Mesendoderm (in vitro differentiated cells): ENCODE data around the gene IRF7.
"Not testable (repeated sequence)": the region's sequence is repeated elsewhere in the genome, so short reads cannot be mapped to it uniquely, and the experiment has no call there.

ENCODE experiments used
- DNase-seq: peaks from one replicate; pipeline ENCODE4 v3.0.0; 2013
- H2AK5ac ChIP-seq: 2 replicates; pipeline ENCODE4 v1.6.1; 2013; ENCODE audit warnings: low read length, inconsistent platforms
- H2BK120ac ChIP-seq: 2 replicates; pipeline ENCODE4 v1.6.1; 2013; ENCODE audit warnings: low read depth, mild to moderate bottlenecking, low read length, moderate library complexity, mixed read lengths
- H2BK15ac ChIP-seq: replicated peaks from 2 replicates; pipeline ENCODE4 v1.6.1; 2013; ENCODE audit warnings: low read depth, mild to moderate bottlenecking, moderate library complexity
- H2BK5ac ChIP-seq: 2 replicates; pipeline ENCODE4 v1.6.1; 2013; ENCODE audit warnings: low read length, inconsistent platforms
- H3K18ac ChIP-seq: 2 replicates; pipeline ENCODE4 v1.6.1; 2013; ENCODE audit warnings: mild to moderate bottlenecking, low read length, mixed read lengths
- H3K23ac ChIP-seq: one replicate; pipeline ENCODE4 v1.6.1; 2013; ENCODE audit warnings: low read length
- H3K27ac ChIP-seq: 2 replicates; pipeline ENCODE4 v1.5.1; 2013; ENCODE audit warnings: low read depth, mild to moderate bottlenecking, inconsistent platforms, low read length, moderate library complexity
- H3K27me3 ChIP-seq: 2 replicates; pipeline ENCODE4 v1.6.1; 2013; ENCODE audit warnings: low read length, control low read depth, mild to moderate bottlenecking, inconsistent platforms; ENCODE audit not compliant: insufficient read depth, poor library complexity
- H3K36me3 ChIP-seq: 2 replicates; pipeline ENCODE4 v1.6.1; 2013; ENCODE audit warnings: low read length, inconsistent platforms; ENCODE audit not compliant: control insufficient read depth, insufficient read depth
- H3K4ac ChIP-seq: one replicate; pipeline ENCODE4 v1.6.1; 2013; ENCODE audit warnings: low read depth, mild to moderate bottlenecking, low read length, moderate library complexity
- H3K4me1 ChIP-seq: 2 replicates; pipeline ENCODE4 v1.6.1; 2013; ENCODE audit warnings: low read depth, low read length, inconsistent platforms; ENCODE audit not compliant: control insufficient read depth
- H3K4me2 ChIP-seq: 2 replicates; pipeline ENCODE4 v1.6.1; 2013; ENCODE audit warnings: low read length
- H3K4me3 ChIP-seq: 2 replicates; pipeline ENCODE4 v1.5.1; 2013; ENCODE audit warnings: mild to moderate bottlenecking, low read length
- H3K56ac ChIP-seq: one replicate; pipeline ENCODE4 v1.6.1; 2013; ENCODE audit warnings: low read length
- H3K79me1 ChIP-seq: 2 replicates; pipeline ENCODE4 v1.6.1; 2013; ENCODE audit warnings: low read length, inconsistent platforms
- H3K79me2 ChIP-seq: 2 replicates; pipeline ENCODE4 v1.6.1; 2013; ENCODE audit warnings: mild to moderate bottlenecking, low read length; ENCODE audit not compliant: control insufficient read depth, insufficient read depth
- H3K9ac ChIP-seq: 2 replicates; pipeline ENCODE4 v1.6.1; 2013; ENCODE audit warnings: low read length, inconsistent platforms
- H4K5ac ChIP-seq: one replicate; pipeline ENCODE4 v1.6.1; 2013; ENCODE audit warnings: low read length
- H4K8ac ChIP-seq: one replicate; pipeline ENCODE4 v1.6.1; 2013; ENCODE audit warnings: low read depth, mild to moderate bottlenecking, control low read depth, low read length, moderate library complexity
- WGBS: extraction: QIAGEN DNeasy Blood & Tissue Kit; methylation state at CpG from one replicate; pipeline ENCODE4 v1.1.7; 2013; ENCODE audit warnings: low lambda C conversion rate, missing lambda C conversion rate; ENCODE audit not compliant: insufficient coverage; ENCODE audit errors: extremely low coverage; 5-methylcytosine and 5-hydroxymethylcytosine counted together

The IRF7 gene

DNA sequence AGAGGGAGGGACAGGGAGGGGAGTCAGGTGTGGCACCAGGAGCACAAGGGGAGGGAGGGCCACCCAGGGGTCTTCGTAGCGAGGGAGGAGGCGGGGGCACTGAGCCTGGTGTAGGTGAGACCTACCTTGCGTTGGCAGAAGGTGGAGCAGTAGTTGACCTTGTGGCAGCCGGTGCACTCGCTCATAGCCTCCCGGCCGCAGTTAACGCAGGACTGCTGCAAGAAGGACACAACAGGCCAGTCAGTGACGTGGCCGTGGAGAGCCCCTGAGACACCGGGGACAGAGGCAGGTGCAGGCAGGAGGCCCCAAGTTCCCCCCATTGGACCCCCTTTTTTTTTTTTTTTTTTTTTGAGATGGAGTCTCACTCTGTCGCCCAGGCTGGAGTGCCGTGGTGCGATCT lies 38.1 kb upstream of the IRF7 start:
- Histone ChIP-seq H3K56ac (no peak overlapping the region), H3K18ac (no peak overlapping the region), H3K27ac (no peak overlapping the region), H3K79me2 (no peaks in the 10 kb centered on the region), H2BK120ac (no peak overlapping the region), H3K36me3 (no peaks in the 10 kb centered on the region), H3K4ac (no peak overlapping the region), H3K4me2 (no peak overlapping the region), H3K9ac (no peak overlapping the region), H3K27me3 (no peaks in the 10 kb centered on the region), H3K4me1 (no peaks in the 10 kb centered on the region), H3K79me1 (no peaks in the 10 kb centered on the region), H2AK5ac (no peak overlapping the region), H3K23ac (no peak overlapping the region), H4K5ac (no peak overlapping the region), H3K4me3 (no peak overlapping the region), H2BK5ac (no peak overlapping the region), H2BK15ac (no peak overlapping the region), H4K8ac (no peak overlapping the region)
- no CpG with 5 or more reads among the region's 15 CpGs for WGBS
- DNase-seq: no peak

DNA sequence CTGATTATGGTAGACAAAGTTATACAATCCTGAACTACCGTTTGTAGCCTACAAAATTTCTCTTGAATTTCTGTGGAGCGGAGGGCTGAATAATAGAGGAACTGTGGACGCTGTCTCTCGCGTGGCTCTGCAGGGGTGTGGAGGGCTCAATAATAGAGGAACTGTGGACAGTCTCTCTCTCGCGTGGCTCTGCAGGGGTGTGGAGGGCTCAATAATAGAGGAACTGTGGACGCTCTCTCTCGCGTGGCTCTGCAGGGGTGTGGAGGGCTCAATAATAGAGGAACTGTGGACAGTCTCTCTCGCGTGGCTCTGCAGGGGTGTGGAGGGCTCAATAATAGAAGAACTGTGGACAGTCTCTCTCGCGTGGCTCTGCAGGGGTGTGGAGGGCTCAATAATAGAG lies 37.4 kb upstream of the IRF7 start:
- DNase-seq, H3K27me3 ChIP-seq, H3K56ac ChIP-seq, H3K79me1 ChIP-seq, H3K4ac ChIP-seq, H4K8ac ChIP-seq, H3K4me3 ChIP-seq, H4K5ac ChIP-seq, H2AK5ac ChIP-seq, H3K27ac ChIP-seq, H3K9ac ChIP-seq, H2BK5ac ChIP-seq, H2BK120ac ChIP-seq, H3K36me3 ChIP-seq, H3K23ac ChIP-seq, H3K4me2 ChIP-seq, H3K18ac ChIP-seq, H3K79me2 ChIP-seq, H2BK15ac ChIP-seq, H3K4me1 ChIP-seq: not testable (repeated sequence)
- no CpG with 5 or more reads among the region's 14 CpGs for WGBS

DNA sequence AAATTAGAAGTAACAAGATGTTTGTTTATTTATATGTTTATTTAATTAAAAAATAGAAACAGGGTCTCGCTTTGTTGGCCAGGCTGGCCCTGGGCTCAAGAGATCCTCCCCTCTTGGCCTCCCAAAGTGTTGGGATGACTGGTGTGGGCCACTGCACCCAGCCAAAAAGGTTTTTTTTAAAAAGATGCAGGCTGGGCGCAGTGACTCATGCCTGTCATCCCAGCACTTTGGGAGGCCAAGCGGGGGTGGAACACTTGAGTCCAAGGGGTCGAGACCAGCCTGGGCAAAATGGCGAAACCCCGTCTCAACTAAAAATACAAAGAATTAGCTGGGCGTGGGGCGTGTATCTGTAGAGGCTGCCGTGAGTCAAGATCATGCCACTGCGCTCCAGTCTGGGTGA lies 34.7 kb upstream of the IRF7 start:
- Histone ChIP-seq H3K4me3 (no peak overlapping the region), H3K9ac (no peak overlapping the region), H3K27ac (no peak overlapping the region), H3K36me3 (no peaks in the 10 kb centered on the region), H3K79me2 (no peaks in the 10 kb centered on the region), H3K18ac (no peak overlapping the region), H2BK5ac (no peak overlapping the region), H4K8ac (no peak overlapping the region), H3K4me2 (no peak overlapping the region), H2BK120ac (no peak overlapping the region), H3K4me1 (no peaks in the 10 kb centered on the region), H2BK15ac (no peak overlapping the region), H3K56ac (no peak overlapping the region), H3K79me1 (no peaks in the 10 kb centered on the region), H4K5ac (no peak overlapping the region), H2AK5ac (no peak overlapping the region), H3K4ac (no peak overlapping the region), H3K27me3 (no peaks in the 10 kb centered on the region), H3K23ac (no peak overlapping the region)
- DNase-seq: no peak
- no CpG with 5 or more reads among the region's 10 CpGs for WGBS

DNA sequence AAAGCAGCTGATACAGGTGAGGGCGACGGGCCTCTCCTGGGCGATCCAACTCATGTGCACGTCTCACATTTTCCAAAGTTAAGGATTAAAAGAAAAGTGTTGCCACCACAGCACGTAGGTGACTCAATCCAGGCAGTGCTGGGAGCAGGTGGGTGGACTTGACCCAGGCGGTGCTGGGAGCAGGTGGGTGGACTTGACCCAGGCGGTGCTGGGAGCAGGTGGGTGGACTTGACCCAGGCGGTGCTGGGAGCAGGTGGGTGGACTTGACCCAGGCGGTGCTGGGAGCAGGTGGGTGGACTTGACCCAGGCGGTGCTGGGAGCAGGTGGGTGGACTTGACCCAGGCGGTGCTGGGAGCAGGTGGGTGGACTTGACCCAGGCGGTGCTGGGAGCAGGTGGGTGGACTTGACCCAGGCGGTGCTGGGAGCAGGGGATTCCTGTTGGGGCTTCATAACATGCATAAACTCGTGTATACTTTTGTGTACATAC lies 32.0 kb upstream of the IRF7 start:
- not testable (repeated sequence) for H4K5ac ChIP-seq, H3K9ac ChIP-seq, H3K4me2 ChIP-seq, H3K27me3 ChIP-seq, H3K4me1 ChIP-seq, H2BK120ac ChIP-seq, H3K79me2 ChIP-seq, H3K18ac ChIP-seq, DNase-seq, H3K4ac ChIP-seq, H2AK5ac ChIP-seq, H4K8ac ChIP-seq, H3K79me1 ChIP-seq, H3K4me3 ChIP-seq, H3K23ac ChIP-seq, H2BK15ac ChIP-seq, H2BK5ac ChIP-seq, H3K56ac ChIP-seq, H3K36me3 ChIP-seq, H3K27ac ChIP-seq
- no CpG with 5 or more reads among the region's 14 CpGs for WGBS

DNA sequence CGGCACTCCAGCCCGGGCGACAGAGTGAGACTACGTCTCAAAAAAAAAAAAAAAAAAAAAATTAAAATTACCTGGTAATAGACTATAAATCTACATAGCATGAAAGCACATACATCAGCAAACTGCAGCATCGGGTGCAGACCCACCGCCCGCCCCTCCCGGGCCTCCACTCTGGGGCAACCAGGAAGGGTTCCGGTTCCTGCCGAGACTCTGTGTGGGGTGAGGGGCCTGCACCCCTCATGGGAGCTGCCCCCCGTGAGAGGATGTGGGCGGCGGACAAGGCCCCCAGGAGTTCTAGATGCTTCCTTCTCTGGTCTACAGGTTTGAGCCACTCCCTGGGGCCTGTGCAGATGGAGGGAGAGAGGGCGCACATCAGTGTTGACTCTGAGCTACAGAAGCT lies 30.5 kb upstream of the IRF7 start:
- no peak overlapping the region for H3K18ac ChIP-seq
- no peak overlapping the region for H2BK120ac ChIP-seq
- no peaks in the 10 kb centered on the region for H3K79me1 ChIP-seq
- no peak overlapping the region for H3K4me3 ChIP-seq
- no peak overlapping the region for H2BK15ac ChIP-seq
- H3K23ac ChIP-seq: no peak overlapping the region
- H3K9ac ChIP-seq: no peak overlapping the region
- DNase-seq: no peak
- no peak overlapping the region for H4K8ac ChIP-seq
- H3K4me1 ChIP-seq: no peaks in the 10 kb centered on the region
- no CpG with 5 or more reads among the region's 14 CpGs for WGBS
- no peak overlapping the region for H3K4me2 ChIP-seq
- no peak overlapping the region for H4K5ac ChIP-seq
- H3K27me3 ChIP-seq: no peaks in the 10 kb centered on the region
- no peak overlapping the region for H3K27ac ChIP-seq
- H2BK5ac ChIP-seq: no peak overlapping the region
- no peak overlapping the region for H3K4ac ChIP-seq
- H3K79me2 ChIP-seq: no peaks in the 10 kb centered on the region
- no peak overlapping the region for H3K56ac ChIP-seq
- no peak overlapping the region for H2AK5ac ChIP-seq
- H3K36me3 ChIP-seq: no peaks in the 10 kb centered on the region

DNA sequence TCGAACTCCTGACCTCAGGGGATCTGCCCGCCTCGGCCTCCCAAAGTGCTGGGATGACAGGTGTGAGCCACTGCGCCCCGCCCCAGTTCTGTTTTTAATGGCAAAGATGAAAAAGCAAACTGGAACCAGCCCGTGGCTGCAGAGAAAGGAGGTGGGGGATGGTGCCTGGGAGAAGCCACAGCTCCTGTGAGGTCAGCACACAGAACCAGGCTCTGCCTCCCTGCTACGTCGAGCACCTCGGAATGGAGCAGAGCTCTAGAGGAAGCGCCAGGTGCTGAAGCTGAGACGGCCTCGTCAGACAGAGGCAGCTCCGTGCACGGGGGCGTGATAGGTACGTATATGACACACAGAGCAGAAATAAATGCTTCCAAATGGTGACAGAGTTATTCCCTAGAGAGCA lies 29.8 kb upstream of the IRF7 start:
- Histone ChIP-seq H3K4me2 (no peak overlapping the region), H3K4me1 (no peaks in the 10 kb centered on the region), H4K5ac (no peak overlapping the region), H3K79me1 (no peaks in the 10 kb centered on the region), H3K4ac (no peak overlapping the region), H3K56ac (no peak overlapping the region), H2BK15ac (no peak overlapping the region), H3K4me3 (no peak overlapping the region), H3K27me3 (no peaks in the 10 kb centered on the region), H2BK5ac (no peak overlapping the region), H3K9ac (no peak overlapping the region), H3K79me2 (no peaks in the 10 kb centered on the region), H2AK5ac (no peak overlapping the region), H3K18ac (no peak overlapping the region), H3K23ac (no peak overlapping the region), H2BK120ac (no peak overlapping the region), H3K36me3 (no peaks in the 10 kb centered on the region), H3K27ac (no peak overlapping the region), H4K8ac (no peak overlapping the region)
- WGBS: no CpG with 5 or more reads among the region's 16 CpGs
- DNase-seq: no peak
